ENCODE measurements around the gene MTOR. TPM values are rescaled to one million over a fixed set of nuclear protein-coding genes. Genes with fewer than 3 reads are reported as not detected.

MTOR gene
- total and polyA plus RNA-seq, 10 of the 15 experiments (the other 5 are each of a cell fraction or from before 2014, with no cell fraction given), result 6.6 to 41.8 (median 29.8) TPM

GRCh38 chr1:11116318-11116717 is 146.0 kb downstream of the MTOR start:
- DNase-seq (ENCODE audit: low read depth, low spot score) (no peak), FAIRE-seq (no peak), ATAC-seq (no peak)
- SMC1A ChIA-PET (ENCODE audit: uncharacterized antibody, unreplicated experiment), result interaction anchor here (0.5 kb wide), 1 partner anchor 82 kb away, joined by 3 read pairs; no protein-coding TSS in a partner anchor
- TF ChIP-seq TCF7 (IDR thresholded peaks at IDR 0.05; ENCODE audit: borderline replicate concordance) (no peak), ZZZ3 (IDR thresholded peaks at IDR 0.05; ENCODE audit: control insufficient read depth, insufficient read length, low read depth) (no peak), CBFB (IDR thresholded peaks at IDR 0.05; ENCODE audit: low read depth) (no peak), LARP7 (IDR thresholded peaks at IDR 0.05) (no peak), MLLT1 (IDR thresholded peaks at IDR 0.05) (no peak), IKZF2 (IDR thresholded peaks at IDR 0.05) (no peak), STAT1 (conservative IDR thresholded peaks at IDR 0.05) (no peak), ATF2 (IDR thresholded peaks at IDR 0.05; ENCODE audit: low read length) (no peak), TBL1XR1 (IDR thresholded peaks at IDR 0.05; ENCODE audit: low read depth, low read length) (no peak), KDM1A (IDR thresholded peaks at IDR 0.05; ENCODE audit: borderline replicate concordance) (no peak), FOXK2 (IDR thresholded peaks at IDR 0.05) (no peak), YBX1 (IDR thresholded peaks at IDR 0.05) (no peak), CTCF (IDR thresholded peaks at IDR 0.05 in 2 of 3, conservative IDR thresholded peaks at IDR 0.05 in 1 of 3; ENCODE audit: control insufficient read depth in 2 of 3, extremely low read depth in 1 of 3, insufficient read depth in 1 of 3, low read depth in 3 of 3, low read length in 3 of 3) (no peak), MEF2B (IDR thresholded peaks at IDR 0.05; ENCODE audit: partially characterized antibody, poor library complexity, severe bottlenecking) (no peak), ASH2L (IDR thresholded peaks at IDR 0.05; ENCODE audit: borderline replicate concordance, low read depth) (no peak), IRF4 (IDR thresholded peaks at IDR 0.05; ENCODE audit: low read depth, low read length) (no peak), NFYB (IDR thresholded peaks at IDR 0.05; ENCODE audit: insufficient read depth, low read depth, low read length) (no peak)
- CTCF ChIA-PET, result no interaction called here
- H3K36me3 ChIP-seq (ENCODE audit: control insufficient read depth in 2 of 2, insufficient read depth in 2 of 2, low read length in 1 of 2), result peaks cover 16 to 18% of the 10 kb centered on the region in 2 experiments
- H3K9ac ChIP-seq (ENCODE audit: control insufficient read depth, insufficient read depth, low read length), result no peak overlapping the region
- H3K27me3 ChIP-seq (replicated peaks in 1 of 2; ENCODE audit: control insufficient read depth in 2 of 2, insufficient read depth in 2 of 2, low read length in 1 of 2), result no peaks in the 10 kb centered on the region
- no peak overlapping the region for H2AFZ ChIP-seq (ENCODE audit: control insufficient read depth, low read depth, low read length)
- intact Hi-C loops (cut with micrococcal nuclease; ENCODE audit: unreplicated experiment) (no loop called here), in situ Hi-C loops (cut with MboI) (no loop called here)
- no peaks in the 10 kb centered on the region for H3K9me3 ChIP-seq (replicated peaks; ENCODE audit: control insufficient read depth, insufficient read depth, low read length)
- H3K79me2 ChIP-seq (ENCODE audit: control insufficient read depth, insufficient read depth, low read length), result no peaks in the 10 kb centered on the region
- H3K4me1 ChIP-seq (ENCODE audit: control insufficient read depth, insufficient read depth, low read length), result no peaks in the 10 kb centered on the region
- H3K4me2 ChIP-seq (ENCODE audit: control insufficient read depth, insufficient read depth), result no peak overlapping the region
- no peaks in the 10 kb centered on the region for H4K20me1 ChIP-seq (ENCODE audit: control insufficient read depth, insufficient read depth)
- BruUV-seq (replicated peaks), result no TSS peak
- RAD21 ChIA-PET (ENCODE audit: unreplicated experiment), result no interaction called here
- no peak overlapping the region for H3K27ac ChIP-seq (ENCODE audit: control insufficient read depth, insufficient read depth)
- no peak overlapping the region for H3K4me3 ChIP-seq
- WGBS (ENCODE audit: insufficient coverage, insufficient replicate concordance, low lambda C conversion rate, missing lambda C conversion rate), result 97% methylated on average over 2 of the region's 2 CpGs
- POLR2A ChIA-PET, result no interaction called here
